MM.1S (cell line): ENCODE results near the gene NEU4.

Experiments
- EZH2 ChIP-seq: fragments of 300-600 bp; sonication (generic); optimal IDR thresholded peaks from 2 replicates; pipeline ENCODE3; 2017; ENCODE audit warnings: low read depth, mild to moderate bottlenecking, antibody characterized with exemption, low read length, mixed read lengths
- EZH2phosphoT487 ChIP-seq: fragments of 300-600 bp; sonication (generic); IDR thresholded peaks from 2 replicates; pipeline ENCODE4 v1.6.1; 2018; ENCODE audit warnings: antibody characterized with exemption, low read length
- TF ChIP-seq, protein P1 (sequence below): fragments of 300-600 bp; sonication (generic); IDR thresholded peaks from 2 replicates; pipeline ENCODE4 v1.5.1; 2016; ENCODE audit warnings: antibody characterized with exemption, low read length, mixed read lengths

DNA sequence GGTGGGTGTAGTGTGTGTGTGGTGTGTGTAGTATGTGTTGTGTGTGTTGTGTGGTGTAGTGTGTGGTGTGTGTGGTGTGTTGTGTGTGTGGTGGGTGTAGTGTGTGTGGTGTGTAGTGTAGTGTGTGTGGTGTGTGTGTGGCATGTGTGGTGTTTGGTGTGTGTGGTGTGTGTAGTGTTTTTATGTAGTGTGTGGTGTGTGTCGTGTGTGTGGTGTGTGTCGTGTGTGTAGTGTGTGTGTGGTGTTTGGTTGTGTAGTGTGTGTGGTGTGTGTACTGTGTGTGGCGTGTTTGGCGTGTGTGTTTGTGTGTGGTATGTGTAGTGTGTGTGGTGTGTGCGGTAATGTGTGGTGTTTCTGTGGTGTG lies 55.8 kb downstream of the NEU4 start:
- TF ChIP-seq, protein P1, sequence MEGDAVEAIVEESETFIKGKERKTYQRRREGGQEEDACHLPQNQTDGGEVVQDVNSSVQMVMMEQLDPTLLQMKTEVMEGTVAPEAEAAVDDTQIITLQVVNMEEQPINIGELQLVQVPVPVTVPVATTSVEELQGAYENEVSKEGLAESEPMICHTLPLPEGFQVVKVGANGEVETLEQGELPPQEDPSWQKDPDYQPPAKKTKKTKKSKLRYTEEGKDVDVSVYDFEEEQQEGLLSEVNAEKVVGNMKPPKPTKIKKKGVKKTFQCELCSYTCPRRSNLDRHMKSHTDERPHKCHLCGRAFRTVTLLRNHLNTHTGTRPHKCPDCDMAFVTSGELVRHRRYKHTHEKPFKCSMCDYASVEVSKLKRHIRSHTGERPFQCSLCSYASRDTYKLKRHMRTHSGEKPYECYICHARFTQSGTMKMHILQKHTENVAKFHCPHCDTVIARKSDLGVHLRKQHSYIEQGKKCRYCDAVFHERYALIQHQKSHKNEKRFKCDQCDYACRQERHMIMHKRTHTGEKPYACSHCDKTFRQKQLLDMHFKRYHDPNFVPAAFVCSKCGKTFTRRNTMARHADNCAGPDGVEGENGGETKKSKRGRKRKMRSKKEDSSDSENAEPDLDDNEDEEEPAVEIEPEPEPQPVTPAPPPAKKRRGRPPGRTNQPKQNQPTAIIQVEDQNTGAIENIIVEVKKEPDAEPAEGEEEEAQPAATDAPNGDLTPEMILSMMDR: no peak
- TF ChIP-seq EZH2 (no peak), EZH2phosphoT487 (no peak)
